GM23248 (cell line): ENCODE results near the gene SLC30A3. TPM values are rescaled to one million over a fixed set of nuclear protein-coding genes. Genes with fewer than 3 reads are reported as not detected.

ENCODE experiments used
- DNase-seq: peaks from one replicate; pipeline ENCODE4 v3.0.0-alpha.2; 2015
- H2AFZ ChIP-seq: fragments of 200-600 bp; sonication (generic); 2 replicates; pipeline ENCODE4 v1.6.1; 2016; ENCODE audit warnings: antibody characterized with exemption
- H3F3A ChIP-seq: fragments of 200-600 bp; sonication (generic); 2 replicates; pipeline ENCODE4 v1.6.1; 2016; ENCODE audit warnings: mild to moderate bottlenecking, antibody characterized with exemption, mixed run types; ENCODE audit not compliant: insufficient read depth
- H3K27ac ChIP-seq: fragments of 200-600 bp; sonication (generic); 2 replicates; pipeline ENCODE4 v1.5.1; 2016; ENCODE audit warnings: mild to moderate bottlenecking
- H3K27me3 ChIP-seq: fragments of 200-600 bp; sonication (generic); replicated peaks from 2 replicates; pipeline ENCODE4 v1.6.1; 2016; ENCODE audit warnings: mild to moderate bottlenecking; ENCODE audit not compliant: insufficient read depth
- H3K36me3 ChIP-seq: fragments of 200-600 bp; sonication (generic); 2 replicates; pipeline ENCODE4 v1.6.1; 2016; ENCODE audit warnings: low read depth, mild to moderate bottlenecking
- H3K4me1 ChIP-seq: fragments of 200-600 bp; sonication (generic); 2 replicates; pipeline ENCODE4 v1.6.1; 2016; ENCODE audit warnings: mild to moderate bottlenecking; ENCODE audit not compliant: insufficient read depth
- H3K4me2 ChIP-seq: fragments of 200-600 bp; sonication (generic); one replicate; pipeline ENCODE4 v1.6.1; 2016; ENCODE audit warnings: mild to moderate bottlenecking; ENCODE audit not compliant: unreplicated experiment
- H3K4me3 ChIP-seq: fragments of 200-600 bp; sonication (generic); 2 replicates; pipeline ENCODE4 v1.5.1; 2016; ENCODE audit warnings: mild to moderate bottlenecking
- H3K79me2 ChIP-seq: fragments of 200-600 bp; sonication (generic); 2 replicates; pipeline ENCODE4 v1.6.1; 2016; ENCODE audit warnings: mild to moderate bottlenecking; ENCODE audit not compliant: insufficient read depth
- H3K9ac ChIP-seq: fragments of 200-600 bp; sonication (generic); 2 replicates; pipeline ENCODE4 v1.6.1; 2016; ENCODE audit warnings: mild to moderate bottlenecking
- H3K9me2 ChIP-seq: fragments of 200-600 bp; sonication (generic); 2 replicates; pipeline ENCODE4 v1.6.1; 2016; ENCODE audit warnings: mixed run types, mild to moderate bottlenecking, moderate library complexity; ENCODE audit not compliant: insufficient read depth
- H3K9me3 ChIP-seq: fragments of 200-600 bp; sonication (generic); one replicate; pipeline ENCODE4 v1.6.1; 2017; ENCODE audit warnings: low read depth
- H4K20me1 ChIP-seq: fragments of 200-600 bp; sonication (generic); 2 replicates; pipeline ENCODE4 v1.6.0; 2016; ENCODE audit not compliant: insufficient read depth
- EZH2 ChIP-seq: fragments of 200-600 bp; sonication (generic); IDR thresholded peaks from 2 replicates; pipeline ENCODE4 v1.6.1; 2018; ENCODE audit warnings: antibody characterized with exemption, mild to moderate bottlenecking; ENCODE audit not compliant: insufficient read depth, poor library complexity, severe bottlenecking
- EZH2phosphoT487 ChIP-seq: fragments of 200-600 bp; sonication (generic); IDR thresholded peaks from 2 replicates; pipeline ENCODE4 v1.6.1; 2018; ENCODE audit warnings: antibody characterized with exemption, moderate library complexity, mild to moderate bottlenecking, low read depth; ENCODE audit not compliant: insufficient read depth
- WGBS, 2 experiments: methylation state at CpG; one replicate each; pipeline ENCODE4 v1.1.6; 2015 to 2017; ENCODE audit warnings: low lambda C conversion rate in 2 of 2, low coverage in 1 of 2; ENCODE audit errors: missing lambda C conversion rate in 2 of 2; 5-methylcytosine and 5-hydroxymethylcytosine counted together
- in situ Hi-C: fragments of 300-500 bp; cut with MboI; formaldehyde crosslinking; loops from 2 replicates; pipeline ENCODE4 v1.15.0; 2020
- polyA plus RNA-seq: library from polyadenylated mRNA; unstranded; fragments of >200 nt; fragmentation: Nextera tagmentation; extraction: Ambion mirVana; gene quantifications from 2 replicates; pipeline ENCODE4 v1.2.1, GENCODE V29; 2016
- total RNA-seq: library from RNA; depleted of rRNA; stranded (reverse); fragments of >200 nt; shearing (Covaris generic); gene quantifications from 2 replicates; pipeline ENCODE4 v1.2.3, GENCODE V29; 2014

The SLC30A3 gene
- total and polyA plus RNA-seq, 2 experiments from 2014 or later = not detected

- Histone ChIP-seq H3K4me2 (no peak overlapping the region), H3K27ac (no peak overlapping the region), H3K27me3 (no peaks in the 10 kb centered on the region), H2AFZ (no peak overlapping the region), H3K9me2 (no peaks in the 10 kb centered on the region), H3F3A (peaks cover 22% of the 10 kb centered on the region), H3K4me1 (peaks cover 13% of the 10 kb centered on the region), H3K79me2 (no peaks in the 10 kb centered on the region), H3K36me3 (no peaks in the 10 kb centered on the region), H3K9me3 (no peaks in the 10 kb centered on the region), H4K20me1 (no peaks in the 10 kb centered on the region), H3K4me3 (no peak overlapping the region), H3K9ac (no peak overlapping the region)
- in situ Hi-C loops = no loop called here
- TF ChIP-seq EZH2phosphoT487 (no peak), EZH2 (no peak)
- WGBS, 2 experiments = 46 to 52% methylated on average over 6 of the region's 6 CpGs
- no peak for DNase-seq
Measured at GRCh38 chr2:27291865-27292264, 29.0 kb upstream of the SLC30A3 start.

GRCh38 chr2:27290549-27290948 lies 27.7 kb upstream of the SLC30A3 start:
- no peaks in the 10 kb centered on the region for H3K36me3 ChIP-seq
- no peak overlapping the region for H3K4me2 ChIP-seq
- no peaks in the 10 kb centered on the region for H3K9me2 ChIP-seq
- 0 out of 2 replicates have a peak, but pooled peaks cover 8% of the 10 kb centered on the region for H3K27me3 ChIP-seq
- TF ChIP-seq EZH2phosphoT487 (no peak), EZH2 (no peak)
- H3F3A ChIP-seq = peaks cover 22% of the 10 kb centered on the region
- no peak overlapping the region for H3K9ac ChIP-seq
- no peak for DNase-seq
- 81 to 88% methylated on average over 5 of the region's 5 CpGs for WGBS, 2 experiments
- H3K4me3 ChIP-seq = no peak overlapping the region
- H3K4me1 ChIP-seq = peaks cover 13% of the 10 kb centered on the region
- H3K79me2 ChIP-seq = no peaks in the 10 kb centered on the region
- H3K9me3 ChIP-seq = no peaks in the 10 kb centered on the region
- H4K20me1 ChIP-seq = no peaks in the 10 kb centered on the region
- no peak overlapping the region for H2AFZ ChIP-seq
- in situ Hi-C loops = no loop called here
- H3K27ac ChIP-seq = no peak overlapping the region

- DNase-seq = no peak
- 32 to 43% methylated on average over 3 of the region's 3 CpGs for WGBS, 2 experiments
- no peaks in the 10 kb centered on the region for H3K9me2 ChIP-seq
- in situ Hi-C loops = loop anchor here (10.0 kb wide), 1 partner anchor 184 kb away; no protein-coding TSS in a partner anchor
- no peaks in the 10 kb centered on the region for H3K79me2 ChIP-seq
- H4K20me1 ChIP-seq = no peaks in the 10 kb centered on the region
- H3K9me3 ChIP-seq = no peaks in the 10 kb centered on the region
- no peak overlapping the region for H3K9ac ChIP-seq
- H3K4me1 ChIP-seq = peaks cover 11% of the 10 kb centered on the region
- 0 out of 2 replicates have a peak, but pooled peaks cover 8% of the 10 kb centered on the region for H3K27me3 ChIP-seq
- H3K27ac ChIP-seq = no peak overlapping the region
- no peak overlapping the region for H2AFZ ChIP-seq
- H3F3A ChIP-seq = peaks cover 14% of the 10 kb centered on the region
- TF ChIP-seq EZH2phosphoT487 = no peak
- TF ChIP-seq EZH2 = no peak
- H3K36me3 ChIP-seq = no peaks in the 10 kb centered on the region
- H3K4me3 ChIP-seq = no peak overlapping the region
- H3K4me2 ChIP-seq = no peak overlapping the region
Measured at GRCh38 chr2:27288610-27289009, 25.8 kb upstream of the SLC30A3 start.

- Histone ChIP-seq H3K9me2 (no peaks in the 10 kb centered on the region), H4K20me1 (no peaks in the 10 kb centered on the region), H3K4me3 (no peak overlapping the region), H3K9me3 (no peaks in the 10 kb centered on the region), H3K4me1 (peaks cover 18% of the 10 kb centered on the region), H3K4me2 (no peak overlapping the region), H3K36me3 (no peaks in the 10 kb centered on the region), H3K27me3 (0 out of 2 replicates have a peak, but pooled peaks cover 8% of the 10 kb centered on the region), H3K9ac (no peak overlapping the region), H3F3A (0 out of 2 replicates have a peak, but pooled peaks cover 3% of the 10 kb centered on the region), H2AFZ (no peak overlapping the region), H3K79me2 (no peaks in the 10 kb centered on the region), H3K27ac (no peak overlapping the region)
- WGBS, 2 experiments = 37 to 44% methylated on average over 6 of the region's 6 CpGs
- TF ChIP-seq EZH2phosphoT487 = no peak
- no peak for TF ChIP-seq EZH2
- in situ Hi-C loops = loop anchor here (10.0 kb wide), 1 partner anchor 181 kb away; no protein-coding TSS in a partner anchor
- DNase-seq = no peak
Measured at GRCh38 chr2:27285481-27285880, 22.6 kb upstream of the SLC30A3 start.

GRCh38 chr2:27284996-27285395 lies 22.1 kb upstream of the SLC30A3 start:
- no peak overlapping the region for H2AFZ ChIP-seq
- H4K20me1 ChIP-seq = no peaks in the 10 kb centered on the region
- no peak overlapping the region for H3K4me3 ChIP-seq
- no peaks in the 10 kb centered on the region for H3K36me3 ChIP-seq
- H3F3A ChIP-seq = 0 out of 2 replicates have a peak, but pooled peaks cover 3% of the 10 kb centered on the region
- H3K79me2 ChIP-seq = no peaks in the 10 kb centered on the region
- TF ChIP-seq EZH2phosphoT487 = no peak
- TF ChIP-seq EZH2 = no peak
- WGBS, 2 experiments = 89 to 90% methylated on average over 1 of the region's 1 CpG
- in situ Hi-C loops = loop anchor here (10.0 kb wide), 1 partner anchor 180 kb away; no protein-coding TSS in a partner anchor
- no peaks in the 10 kb centered on the region for H3K9me3 ChIP-seq
- H3K9ac ChIP-seq = no peak overlapping the region
- no peak overlapping the region for H3K4me2 ChIP-seq
- 0 out of 2 replicates have a peak, but pooled peaks cover 8% of the 10 kb centered on the region for H3K27me3 ChIP-seq
- H3K9me2 ChIP-seq = no peaks in the 10 kb centered on the region
- H3K4me1 ChIP-seq = peaks cover 18% of the 10 kb centered on the region
- no peak overlapping the region for H3K27ac ChIP-seq
- DNase-seq = no peak
